H54 (cell line): ENCODE results near the gene WIPI1.

ENCODE experiments used
- DNase-seq: peaks from one replicate; pipeline ENCODE4 v3.0.0; 2011; ENCODE audit warnings: low spot score, mixed read lengths; ENCODE audit not compliant: insufficient read length
- FAIRE-seq: peaks from 3 replicates; lab custom pipeline; 2011; peaks lifted over from hg19 to GRCh38; lab: Jason Lieb, UNC
- POLR2A ChIP-seq: IDR thresholded peaks from 2 replicates; pipeline ENCODE4 v1.6.1; 2011; ENCODE audit warnings: low read depth, mild to moderate bottlenecking, low read length

Gene WIPI1

GRCh38 chr17:68470961-68471360, 13.7 kb upstream of the WIPI1 start:
- DNase-seq (no peak), FAIRE-seq (no peak)
- TF ChIP-seq POLR2A: no peak

- DNase-seq (no peak), FAIRE-seq (no peak)
- no peak for TF ChIP-seq POLR2A
Observed at GRCh38 chr17:68468788-68469187, 11.5 kb upstream of the WIPI1 start.

GRCh38 chr17:68468334-68468733, 11.0 kb upstream of the WIPI1 start:
- TF ChIP-seq POLR2A: no peak
- DNase-seq (no peak), FAIRE-seq (no peak)

GRCh38 chr17:68463211-68464019, 6.1 kb upstream of the WIPI1 start:
- no peak for TF ChIP-seq POLR2A
- no peak for DNase-seq
- no peak for FAIRE-seq

- FAIRE-seq (peak; percentile 93), DNase-seq (peak; percentile 69)
- no peak for TF ChIP-seq POLR2A
Observed at GRCh38 chr17:68462381-68463210, 5.3 kb upstream of the WIPI1 start.

- no peak for DNase-seq
- no peak for FAIRE-seq
- no peak for TF ChIP-seq POLR2A
Observed at GRCh38 chr17:68461589-68461988, 4.3 kb upstream of the WIPI1 start.

- FAIRE-seq (no peak), DNase-seq (no peak)
- TF ChIP-seq POLR2A: no peak
Observed at GRCh38 chr17:68461122-68461539, 3.8 kb upstream of the WIPI1 start.

GRCh38 chr17:68460715-68461114, 3.4 kb upstream of the WIPI1 start:
- DNase-seq (no peak), FAIRE-seq (no peak)
- TF ChIP-seq POLR2A: no peak

- DNase-seq: no peak
- no peak for TF ChIP-seq POLR2A
- FAIRE-seq: no peak
Observed at GRCh38 chr17:68460146-68460545, 2.9 kb upstream of the WIPI1 start.

- no peak for FAIRE-seq
- DNase-seq: no peak
- no peak for TF ChIP-seq POLR2A
Observed at GRCh38 chr17:68459037-68459639, 1.8 kb upstream of the WIPI1 start.

- DNase-seq: no peak
- FAIRE-seq: no peak
- TF ChIP-seq POLR2A: no peak
Observed at GRCh38 chr17:68458260-68459036, 1.2 kb upstream of the WIPI1 start.

GRCh38 chr17:68457539-68458259, 403 bp upstream of the WIPI1 start:
- FAIRE-seq: peak; percentile 68
- peak; percentile 93 for DNase-seq
- TF ChIP-seq POLR2A: no peak

- DNase-seq: peak; percentile 82
- TF ChIP-seq POLR2A: no peak
- peak; percentile 97 for FAIRE-seq
Observed at GRCh38 chr17:68456339-68457167, 743 bp downstream of the WIPI1 start.
